Subcutaneous adipose tissue (tissue), 4 donors: ENCODE measurements around the gene ADCK1. TPM values are rescaled to one million over a fixed set of nuclear protein-coding genes. Genes with fewer than 3 reads are reported as not detected.

Experiments used
- total RNA-seq, 4 donors: library from RNA; depleted of rRNA; stranded (reverse); fragments of >200 nt; gene quantifications; one replicate each; pipeline ENCODE4 v1.1.0, GENCODE V29; 2016
- TF ChIP-seq, protein P1 (sequence below): fragments of 450-650 bp; IDR thresholded peaks from one replicate; pipeline ENCODE4 v1.5.1; 2016; ENCODE audit warnings: low read depth, mild to moderate bottlenecking, control low read depth, antibody characterized with exemption, moderate library complexity

ADCK1 gene
- total RNA-seq, 4 donors from 2014 or later: 3.6 to 7.9 (median 6.1) TPM

- TF ChIP-seq, protein P1, sequence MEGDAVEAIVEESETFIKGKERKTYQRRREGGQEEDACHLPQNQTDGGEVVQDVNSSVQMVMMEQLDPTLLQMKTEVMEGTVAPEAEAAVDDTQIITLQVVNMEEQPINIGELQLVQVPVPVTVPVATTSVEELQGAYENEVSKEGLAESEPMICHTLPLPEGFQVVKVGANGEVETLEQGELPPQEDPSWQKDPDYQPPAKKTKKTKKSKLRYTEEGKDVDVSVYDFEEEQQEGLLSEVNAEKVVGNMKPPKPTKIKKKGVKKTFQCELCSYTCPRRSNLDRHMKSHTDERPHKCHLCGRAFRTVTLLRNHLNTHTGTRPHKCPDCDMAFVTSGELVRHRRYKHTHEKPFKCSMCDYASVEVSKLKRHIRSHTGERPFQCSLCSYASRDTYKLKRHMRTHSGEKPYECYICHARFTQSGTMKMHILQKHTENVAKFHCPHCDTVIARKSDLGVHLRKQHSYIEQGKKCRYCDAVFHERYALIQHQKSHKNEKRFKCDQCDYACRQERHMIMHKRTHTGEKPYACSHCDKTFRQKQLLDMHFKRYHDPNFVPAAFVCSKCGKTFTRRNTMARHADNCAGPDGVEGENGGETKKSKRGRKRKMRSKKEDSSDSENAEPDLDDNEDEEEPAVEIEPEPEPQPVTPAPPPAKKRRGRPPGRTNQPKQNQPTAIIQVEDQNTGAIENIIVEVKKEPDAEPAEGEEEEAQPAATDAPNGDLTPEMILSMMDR: no peak
Measured at GRCh38 chr14:77868552-77869285, 68.8 kb downstream of the ADCK1 start.

GRCh38 chr14:77869340-77869739 is 69.4 kb downstream of the ADCK1 start:
- TF ChIP-seq, protein P1: no peak

DNA sequence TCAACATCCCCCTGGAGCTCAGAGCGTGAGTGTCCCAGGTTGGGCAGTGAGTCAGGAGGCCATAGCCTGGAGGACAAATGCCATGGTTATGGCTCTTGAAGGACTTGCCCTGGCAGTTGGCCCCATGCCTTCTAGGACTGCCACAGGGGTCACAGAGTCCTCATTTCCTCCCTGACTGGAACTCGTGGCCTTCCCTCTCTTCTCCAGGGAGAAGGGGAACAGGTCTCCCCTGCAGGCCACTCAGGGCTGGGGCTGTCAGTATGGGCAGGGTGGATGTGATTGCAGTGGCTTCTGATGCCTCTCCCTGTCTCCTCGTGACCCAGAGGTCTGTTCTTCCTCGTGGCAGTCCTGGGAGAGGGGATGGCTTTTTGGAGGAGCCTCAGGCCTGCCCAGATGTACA is 70.7 kb downstream of the ADCK1 start:
- TF ChIP-seq, protein P1: no peak

DNA sequence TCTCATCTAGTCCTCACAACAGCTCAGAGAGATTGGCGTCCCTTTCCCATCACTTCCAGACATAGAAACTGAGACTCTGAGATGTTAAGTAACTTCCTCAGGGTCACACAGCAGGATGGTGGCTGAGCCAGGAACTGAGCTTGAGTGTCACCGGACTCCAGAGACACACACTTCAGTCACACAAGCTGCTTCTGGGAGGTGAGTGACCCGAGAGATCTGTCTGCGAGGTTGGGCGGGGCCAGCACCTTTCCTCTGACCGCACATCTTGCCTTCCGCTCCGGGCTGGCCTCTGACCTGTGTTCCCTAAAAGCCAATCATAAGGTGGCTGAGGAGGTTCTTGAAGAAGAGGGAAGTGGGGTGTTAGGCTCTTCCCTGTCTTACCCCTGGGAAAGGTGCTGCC is 72.2 kb downstream of the ADCK1 start:
- TF ChIP-seq, protein P1: no peak

- TF ChIP-seq, protein P1: no peak
Measured at GRCh38 chr14:77872983-77873382, 73.1 kb downstream of the ADCK1 start.

DNA sequence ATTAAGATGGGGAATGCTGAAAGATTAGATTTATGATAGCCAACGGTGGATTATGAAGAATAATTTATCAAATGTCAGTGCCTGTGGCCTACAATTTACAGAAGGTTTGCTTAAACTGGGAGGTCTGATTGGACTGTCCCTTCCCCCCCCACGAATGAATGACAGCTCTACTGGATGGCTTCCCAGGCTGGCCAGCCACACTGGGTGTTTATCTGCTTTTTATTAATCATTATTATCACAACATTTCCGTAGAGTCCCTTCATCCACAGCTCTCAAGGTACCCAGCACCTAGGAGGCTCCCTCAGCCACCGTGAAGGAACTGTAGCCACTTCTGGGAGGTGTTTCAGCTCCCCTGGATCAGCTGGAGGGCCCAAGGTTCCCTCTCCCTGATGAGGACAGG is 78.9 kb downstream of the ADCK1 start:
- TF ChIP-seq, protein P1: no peak

GRCh38 chr14:77880056-77880455 is 80.1 kb downstream of the ADCK1 start:
- TF ChIP-seq, protein P1: no peak
